ENCODE data around the gene KRT2.
"Not testable (repeated sequence)": the region's sequence is repeated elsewhere in the genome, so short reads cannot be mapped to it uniquely, and the experiment has no call there.

The KRT2 gene

DNA sequence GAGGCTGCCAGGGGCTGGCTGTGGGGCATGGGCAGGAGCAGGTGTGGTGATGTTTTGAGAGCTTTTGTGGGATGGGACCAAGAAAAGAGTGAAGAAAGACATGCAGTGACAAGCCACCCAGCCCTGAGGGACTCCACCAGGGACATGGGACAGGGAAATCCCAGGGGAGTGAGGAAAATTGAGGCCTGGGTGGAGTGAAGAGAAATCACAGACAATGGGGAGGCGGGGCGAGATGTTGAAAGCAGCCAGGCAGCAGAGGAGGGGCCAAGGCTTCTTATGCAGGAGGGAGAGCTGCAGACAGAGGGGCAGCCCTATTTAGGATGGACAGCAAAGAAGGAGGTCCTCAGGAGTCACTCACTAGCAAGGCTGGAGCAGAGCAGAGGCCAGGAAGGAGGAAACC lies 32.4 kb upstream of the KRT2 start:
- DNase-seq, result no peak

DNA sequence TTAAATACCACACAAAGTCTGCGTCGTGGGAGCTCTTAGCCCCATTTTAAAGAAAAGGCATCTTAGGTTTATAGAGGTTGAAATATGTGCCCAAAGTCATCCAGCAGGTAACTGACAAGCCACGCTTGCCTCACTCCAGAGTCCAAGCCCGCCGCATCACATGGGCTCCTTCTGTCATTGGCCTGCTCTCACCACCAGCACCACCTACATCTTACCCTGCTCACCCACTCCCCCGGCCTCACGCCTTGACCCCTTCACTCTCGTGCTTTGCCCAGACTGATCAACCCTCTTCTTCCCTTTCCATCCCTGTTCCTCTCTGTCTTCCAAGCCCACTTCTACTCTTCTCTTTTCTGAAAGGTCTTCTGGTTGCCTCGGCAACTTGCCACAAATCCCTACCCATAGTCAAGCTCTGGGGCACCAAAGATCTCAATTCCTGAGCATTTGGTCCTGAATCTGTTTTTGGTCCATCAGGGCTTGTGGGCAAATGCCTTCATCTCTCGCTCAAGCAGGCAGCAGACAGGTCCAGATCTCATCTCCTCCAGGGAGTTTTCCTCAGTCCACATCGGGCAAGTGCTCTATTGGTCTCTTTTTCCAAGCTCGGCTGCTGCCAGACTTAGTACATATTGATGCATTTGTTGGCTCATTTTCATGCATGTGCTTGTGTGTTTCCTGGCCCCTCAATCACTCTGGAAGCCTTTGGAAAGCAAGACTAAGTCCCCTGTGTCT lies 31.7 kb upstream of the KRT2 start:
- DNase-seq, result no peak

DNA sequence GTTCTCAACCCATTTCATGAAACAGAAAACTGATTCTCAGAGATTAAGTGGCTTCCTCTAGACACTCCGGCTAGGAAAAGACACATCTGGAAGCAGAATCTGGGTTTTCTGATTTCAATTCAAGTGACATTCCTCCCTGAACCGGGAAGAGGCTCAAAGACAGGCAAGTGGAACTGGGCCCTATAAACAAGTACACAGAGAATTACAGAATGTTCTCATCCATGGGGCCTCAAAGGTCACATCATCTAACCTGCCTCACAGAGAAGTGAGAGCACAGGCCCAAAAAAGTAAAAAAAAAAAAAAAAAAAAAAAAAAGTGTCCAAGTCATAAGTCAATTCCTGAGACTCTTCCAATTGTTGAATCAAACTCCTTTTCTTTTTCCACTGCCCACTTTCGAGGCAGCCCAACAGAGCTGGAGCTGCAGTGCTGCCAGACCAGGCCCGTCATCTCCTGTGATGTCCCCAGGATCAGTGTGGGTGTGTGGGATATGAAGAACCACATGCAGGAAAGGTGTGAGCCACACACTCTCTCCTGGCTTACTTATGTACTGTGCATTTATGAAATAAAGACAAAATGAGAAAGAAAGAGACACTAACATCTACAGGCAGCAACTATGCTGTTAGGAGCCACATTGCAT lies 31.0 kb upstream of the KRT2 start:
- no peak for DNase-seq

DNA sequence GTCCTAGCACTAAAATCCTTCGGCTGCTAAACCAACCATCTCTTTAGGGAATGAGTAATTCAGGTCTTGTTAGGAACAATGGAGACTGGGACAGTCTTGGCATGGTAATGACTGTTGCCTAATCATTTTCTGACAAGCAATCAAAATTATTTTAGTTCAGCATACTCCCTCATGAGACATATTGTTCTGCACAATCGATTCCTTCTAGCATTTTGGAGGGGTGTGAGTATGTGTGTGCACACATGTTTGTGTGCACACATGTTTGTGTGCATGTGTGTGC lies 30.3 kb upstream of the KRT2 start:
- DNase-seq, result no peak

DNA sequence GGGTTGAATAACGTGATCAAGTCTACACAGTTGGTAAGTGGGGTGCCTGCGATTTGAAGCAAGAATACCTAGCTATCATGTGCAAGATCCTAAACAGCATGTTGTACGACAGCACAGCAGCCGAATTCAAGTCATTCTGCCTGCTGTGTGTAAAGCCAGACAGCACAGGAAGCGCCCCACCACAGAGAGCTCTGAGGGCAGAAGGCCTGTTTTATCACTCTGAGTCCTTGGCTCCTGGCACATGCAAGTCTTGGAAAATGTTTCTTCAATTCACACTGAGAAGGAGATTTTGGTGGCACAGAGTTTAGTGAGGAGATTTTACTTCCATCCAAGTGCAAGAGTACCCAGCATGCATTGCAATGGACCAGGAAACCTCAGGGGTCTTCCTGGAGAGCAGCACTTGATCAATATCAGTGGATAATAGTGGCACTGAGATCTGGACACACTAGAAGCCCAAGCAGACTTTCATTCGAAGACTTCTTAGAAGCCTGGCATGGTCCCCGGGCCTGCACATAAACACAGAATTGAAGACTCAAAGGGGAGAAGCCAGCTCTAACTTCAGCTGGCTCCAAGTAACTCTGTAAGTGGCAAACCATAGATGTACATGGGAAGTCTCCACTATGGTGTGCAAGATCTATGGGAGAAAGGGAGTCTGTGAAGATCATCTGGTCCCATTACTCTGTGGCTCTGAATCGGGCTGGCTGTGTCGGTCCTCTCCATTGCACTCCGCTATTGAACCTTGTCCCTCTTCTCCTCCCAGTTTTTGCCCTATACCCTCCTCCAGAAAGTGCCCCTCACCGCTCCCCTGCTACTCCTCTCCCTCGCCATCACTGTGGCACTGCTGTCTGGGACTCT lies 29.7 kb upstream of the KRT2 start:
- peak; percentile 28 for DNase-seq

DNA sequence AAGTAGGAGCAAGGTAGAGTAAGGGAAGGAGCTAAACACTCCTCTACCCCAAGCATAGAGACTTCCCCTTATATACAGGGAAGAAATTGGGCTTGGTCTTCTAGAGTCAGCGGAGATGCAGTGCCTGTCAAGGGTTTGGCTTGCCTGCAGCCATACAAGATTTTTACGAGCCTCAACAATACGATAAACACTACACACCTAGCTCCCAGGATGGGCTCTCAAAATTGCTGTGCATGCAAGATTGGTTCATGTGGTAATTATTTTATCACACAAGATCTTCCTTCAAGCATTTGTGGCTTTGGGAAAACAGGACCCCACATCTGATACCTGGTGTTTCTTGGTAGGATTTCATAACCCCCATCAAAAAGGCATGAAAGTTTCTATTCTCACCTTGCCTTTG lies 28.4 kb upstream of the KRT2 start, which contains the start of gene KRT1:
Gene KRT1, minus strand, starts transcription at position 45 of the 400 bp plus-strand sequence. CDS start 59 bp downstream, outside the sequence.
- DNase-seq, result no peak

DNA sequence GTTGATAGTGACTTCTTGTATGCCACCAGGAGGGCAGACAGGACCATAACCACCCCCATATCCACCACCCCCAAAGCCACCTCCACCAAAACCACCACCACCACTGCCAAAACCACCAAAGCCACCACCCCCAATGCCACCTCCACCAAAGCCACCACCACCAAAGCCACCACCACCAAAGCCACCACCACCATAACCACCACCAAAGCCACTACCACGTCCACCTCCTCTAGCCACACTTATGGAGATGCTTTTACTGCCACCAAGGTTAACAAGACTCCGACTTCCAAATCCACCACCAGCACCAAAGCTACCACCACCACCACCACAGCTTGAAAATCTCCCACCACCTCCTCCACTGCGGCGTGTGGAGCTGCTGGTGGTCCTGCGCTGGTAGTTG lies 27.9 kb upstream of the KRT2 start:
- no peak for DNase-seq

DNA sequence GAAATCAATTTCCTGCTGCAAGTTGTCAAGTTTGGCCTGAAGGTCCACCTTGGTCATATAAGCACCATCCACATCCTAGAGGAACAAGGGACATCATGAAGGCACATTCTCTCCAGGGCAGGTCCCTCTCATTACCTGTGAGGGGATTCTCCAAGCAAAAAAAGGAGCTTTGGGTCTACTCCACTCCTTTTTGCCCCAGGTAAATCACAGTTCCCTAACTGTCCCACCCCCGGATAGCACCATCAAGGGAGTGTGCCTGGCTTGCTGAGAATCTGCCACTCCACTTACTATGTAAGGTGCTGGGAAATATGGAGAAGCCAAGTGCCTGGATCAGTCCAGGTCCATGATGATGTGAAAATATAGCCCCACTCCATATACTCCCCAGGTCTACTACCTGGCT lies 25.7 kb upstream of the KRT2 start:
- no peak for DNase-seq

DNA sequence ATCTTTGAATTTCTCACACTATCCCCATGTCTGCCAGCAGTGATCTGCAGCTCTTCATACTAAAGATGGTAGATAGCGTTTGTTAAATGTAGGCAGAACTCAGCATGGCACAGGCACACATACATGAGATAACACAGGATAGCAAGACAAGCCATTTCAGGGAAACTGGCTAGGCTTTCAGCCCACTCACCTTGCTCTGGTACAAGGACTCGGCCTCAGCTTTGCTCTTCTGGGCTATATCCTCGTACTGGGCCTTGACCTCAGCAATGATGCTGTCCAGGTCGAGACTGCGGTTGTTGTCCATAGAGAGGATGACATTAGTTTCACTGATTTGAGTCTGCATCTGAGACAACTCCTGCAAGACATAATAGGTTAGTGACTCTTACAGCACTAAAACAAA lies 25.1 kb upstream of the KRT2 start:
- DNase-seq, result no peak

DNA sequence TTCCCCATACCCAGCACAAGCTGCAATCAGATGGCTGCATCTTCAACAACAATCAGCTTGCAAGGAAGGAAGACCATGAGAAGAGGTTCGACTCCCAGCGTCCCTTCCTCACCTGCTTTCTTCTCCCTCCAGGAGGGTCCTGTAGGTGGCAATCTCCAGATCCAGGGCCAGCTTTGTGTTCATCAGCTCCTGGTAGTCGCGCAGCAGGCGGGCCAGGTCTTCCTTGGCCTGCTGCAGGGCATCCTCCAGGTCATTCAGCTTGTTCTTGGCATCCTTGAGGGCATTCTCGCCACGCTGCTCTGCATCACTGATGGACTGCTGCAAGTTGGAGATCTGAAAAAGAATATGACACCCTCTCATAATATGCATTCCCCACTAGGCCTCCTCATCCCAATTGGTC lies 24.2 kb upstream of the KRT2 start:
- DNase-seq, result no peak

DNA sequence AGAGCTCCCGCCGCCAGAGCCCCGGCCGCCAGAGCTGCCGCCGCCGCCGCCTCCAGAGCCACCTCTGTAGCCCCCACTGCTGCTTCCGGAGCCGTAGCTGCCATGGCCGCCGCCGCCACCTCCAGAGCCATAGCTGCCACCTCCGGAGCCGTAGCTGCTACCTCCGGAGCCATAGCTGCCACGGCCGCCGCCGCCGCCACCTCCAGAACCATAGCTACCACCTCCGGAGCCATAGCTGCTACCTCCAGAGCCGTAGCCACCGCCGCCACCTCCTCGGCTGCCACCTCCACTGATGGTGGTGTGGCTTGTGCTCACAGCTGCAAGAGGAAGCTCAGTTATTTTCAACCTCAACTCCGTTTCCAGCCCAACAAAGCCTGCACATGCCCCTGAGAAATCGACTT lies 23.3 kb upstream of the KRT2 start:
- no peak for DNase-seq

DNA sequence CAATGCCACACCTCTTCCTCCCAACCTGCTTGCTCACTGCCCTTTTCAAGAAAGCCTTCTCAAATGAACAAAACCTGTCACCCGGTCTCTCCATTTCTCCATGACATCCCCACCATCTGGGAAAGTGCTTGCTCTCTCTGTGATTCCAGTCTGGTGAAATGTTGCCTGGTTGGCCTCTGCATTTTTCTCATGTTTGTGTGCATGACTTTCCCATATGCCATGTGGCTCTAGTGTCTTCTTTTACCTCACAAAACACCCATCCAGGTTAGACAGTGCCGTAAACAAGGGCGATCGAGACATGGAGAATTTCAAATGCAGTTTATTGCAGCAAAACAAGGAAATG lies 22.4 kb upstream of the KRT2 start:
- DNase-seq, result no peak

DNA sequence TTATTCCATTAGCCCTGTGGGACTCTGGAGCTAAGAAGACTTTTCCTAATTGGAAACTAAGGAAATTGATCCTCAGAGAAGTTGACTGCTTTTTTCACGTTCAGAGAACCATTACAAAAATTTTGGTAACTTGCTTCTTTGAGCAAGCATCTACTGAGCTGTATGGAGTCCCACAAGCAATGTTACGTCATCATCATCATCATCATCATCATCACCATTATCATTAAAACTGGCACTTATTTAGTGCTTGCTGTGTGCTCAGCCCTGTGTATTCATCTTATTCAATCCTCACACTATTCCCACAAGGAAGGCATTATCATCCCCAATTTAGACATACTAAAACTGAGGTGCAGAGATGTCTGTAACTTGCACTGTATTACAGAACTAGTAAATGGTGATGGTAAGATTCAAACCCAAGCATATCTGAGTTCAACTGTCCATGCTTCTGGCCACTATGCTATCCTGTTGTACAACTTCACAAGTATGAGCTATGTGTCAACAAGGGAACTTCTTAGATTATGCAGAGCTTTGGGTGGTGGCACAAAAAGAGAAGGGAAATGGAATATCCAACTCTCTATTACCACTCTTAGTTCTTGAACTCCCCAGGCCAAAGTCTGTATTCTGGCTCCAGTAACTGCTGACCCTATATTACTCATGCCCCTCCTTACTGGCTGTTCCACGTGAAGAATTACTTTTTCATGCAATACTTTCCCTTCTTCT lies 21.9 kb upstream of the KRT2 start:
- DNase-seq, result no peak

DNA sequence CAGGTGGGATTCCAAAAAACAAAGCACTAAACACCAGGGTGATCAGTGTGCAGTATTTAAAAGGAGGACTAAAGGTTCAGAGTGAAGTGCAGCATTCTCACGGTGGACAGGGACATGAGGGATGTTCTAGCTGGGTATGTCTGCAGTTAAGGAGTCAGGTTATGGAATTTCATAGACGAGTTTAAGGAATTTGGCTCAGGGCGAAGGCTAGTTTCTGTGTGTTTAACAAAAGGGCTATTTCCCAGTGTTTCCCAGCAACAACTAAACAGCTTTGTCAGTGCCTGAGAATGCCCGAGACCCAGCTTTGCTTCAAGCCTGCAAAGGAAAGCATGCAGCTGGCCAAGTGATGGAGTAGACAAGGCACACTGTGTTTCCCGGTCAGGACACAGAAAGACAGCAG lies 21.2 kb upstream of the KRT2 start:
- DNase-seq, result no peak

DNA sequence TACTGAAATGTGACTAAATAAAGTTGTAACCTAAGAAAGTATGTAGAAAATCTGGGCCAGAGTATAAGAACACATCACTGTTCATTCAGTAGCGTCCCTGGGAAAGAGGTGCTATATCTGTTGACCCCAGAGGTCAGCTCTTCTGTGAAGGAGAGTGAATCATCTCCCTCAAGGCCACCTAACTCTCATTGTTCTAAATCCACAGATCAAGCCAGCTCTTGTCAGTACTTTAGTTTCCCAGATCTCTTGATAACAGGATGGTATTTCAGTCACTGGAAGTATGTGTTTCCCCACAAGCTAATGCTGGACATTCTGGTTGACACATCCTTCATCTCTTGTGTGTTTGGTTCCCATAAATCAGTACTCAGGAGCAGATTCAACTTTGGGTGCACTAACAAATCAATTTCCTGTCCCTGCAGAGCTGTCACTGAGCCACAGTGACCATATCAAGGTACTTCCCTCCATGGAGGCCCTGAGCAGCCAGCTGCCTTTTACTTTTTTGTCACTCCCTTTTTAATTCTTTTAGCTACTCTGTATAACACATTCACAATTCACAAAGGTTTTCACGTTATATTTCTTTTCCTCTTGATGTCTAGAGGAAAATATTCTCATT lies 20.4 kb upstream of the KRT2 start:
- no peak for DNase-seq

DNA sequence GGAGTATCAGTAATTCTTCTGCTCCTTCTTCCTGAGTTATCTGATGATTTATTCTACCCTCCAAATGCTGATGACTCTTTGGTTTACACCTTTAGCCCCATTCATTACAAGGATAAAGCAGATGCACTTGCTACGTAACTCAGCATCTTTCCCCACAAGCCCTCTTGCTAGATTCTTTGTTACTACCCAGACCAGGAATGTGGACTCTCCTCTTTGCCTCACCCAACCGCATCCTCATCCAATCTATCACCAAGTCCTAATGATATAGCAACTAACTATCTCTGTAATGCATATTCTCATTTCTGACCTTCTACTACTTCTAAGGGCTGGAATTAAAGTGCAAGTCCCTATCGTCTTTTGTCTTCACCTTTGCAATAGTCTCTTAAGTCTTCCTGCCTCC lies 18.9 kb upstream of the KRT2 start:
- no peak for DNase-seq

DNA sequence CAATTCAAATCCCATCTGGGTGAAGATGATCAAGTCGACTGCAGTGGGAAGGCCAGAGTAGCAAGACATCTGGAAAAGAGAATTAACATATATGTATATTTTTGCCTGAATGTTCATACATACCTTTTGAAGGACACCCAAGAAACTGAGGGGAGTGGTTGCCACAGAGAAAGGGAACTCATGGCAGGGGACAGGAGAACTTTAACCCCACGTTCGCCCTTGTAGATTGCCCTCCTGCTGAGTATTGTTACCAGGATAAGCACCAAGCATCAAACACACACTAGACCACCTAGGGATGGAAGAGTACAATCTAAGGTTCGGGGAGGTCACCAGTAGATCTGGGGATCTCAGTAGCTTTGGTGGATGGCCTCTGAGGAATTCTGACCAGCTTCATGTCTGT lies 18.5 kb upstream of the KRT2 start:
- DNase-seq, result no peak

DNA sequence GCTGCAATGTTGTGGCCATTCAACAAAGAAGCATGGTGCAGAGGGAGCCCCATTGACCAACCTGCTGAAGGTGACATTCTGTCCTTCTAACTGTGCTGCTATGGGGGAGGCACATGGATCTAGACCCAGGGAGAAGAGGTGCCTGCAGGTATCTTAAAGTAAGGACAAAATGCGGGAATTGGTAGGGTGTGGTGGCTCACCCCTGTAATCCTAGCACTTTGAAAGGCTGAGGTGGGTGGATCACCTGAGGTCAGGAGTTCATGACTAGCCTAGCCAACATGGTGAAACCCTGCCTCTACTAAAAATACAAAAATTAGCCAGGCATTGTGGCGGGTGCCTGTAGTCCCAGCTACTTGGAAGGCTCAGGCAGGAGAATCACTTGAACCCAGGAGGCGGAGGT lies 17.9 kb upstream of the KRT2 start:
- not testable (repeated sequence) for DNase-seq

DNA sequence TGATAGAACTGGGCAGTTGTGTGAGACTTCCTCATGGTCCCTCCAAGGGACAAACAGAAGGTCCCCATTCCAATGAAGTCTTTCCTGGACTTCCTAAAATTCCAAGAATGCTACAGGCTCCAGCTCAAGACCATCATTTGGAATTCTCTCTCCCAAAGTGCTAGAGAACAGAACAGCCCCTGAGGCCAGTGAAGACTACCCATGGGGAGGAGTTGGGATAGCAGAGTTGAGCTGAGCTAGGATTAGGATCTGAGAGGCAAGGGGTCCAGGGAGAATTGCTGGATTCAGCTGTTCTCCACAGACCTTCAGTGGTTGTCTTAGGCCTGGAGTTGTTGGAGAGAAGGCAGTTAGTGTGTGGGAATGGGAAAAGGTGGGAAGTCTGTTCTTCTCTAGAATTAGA lies 17.4 kb upstream of the KRT2 start:
- no peak for DNase-seq

DNA sequence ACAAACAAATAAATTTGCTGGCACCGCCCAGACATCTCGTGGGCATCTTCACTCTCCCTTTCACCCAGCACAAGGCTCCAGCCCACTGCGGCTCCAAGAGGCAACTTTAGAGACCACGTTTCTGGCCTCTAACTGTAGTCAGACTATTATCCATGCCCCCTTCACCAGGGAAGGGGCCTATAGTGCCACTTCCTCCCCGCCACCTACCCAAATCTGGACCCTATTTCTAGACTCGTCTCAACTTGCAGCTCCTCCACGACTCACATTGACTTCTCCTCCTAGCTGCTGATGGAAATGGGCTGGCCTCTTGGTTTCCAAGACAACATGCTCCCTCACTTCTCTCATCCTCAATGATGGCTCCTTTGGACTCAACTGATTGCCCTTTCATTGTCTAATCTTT lies 15.9 kb upstream of the KRT2 start:
- DNase-seq, result no peak

DNA sequence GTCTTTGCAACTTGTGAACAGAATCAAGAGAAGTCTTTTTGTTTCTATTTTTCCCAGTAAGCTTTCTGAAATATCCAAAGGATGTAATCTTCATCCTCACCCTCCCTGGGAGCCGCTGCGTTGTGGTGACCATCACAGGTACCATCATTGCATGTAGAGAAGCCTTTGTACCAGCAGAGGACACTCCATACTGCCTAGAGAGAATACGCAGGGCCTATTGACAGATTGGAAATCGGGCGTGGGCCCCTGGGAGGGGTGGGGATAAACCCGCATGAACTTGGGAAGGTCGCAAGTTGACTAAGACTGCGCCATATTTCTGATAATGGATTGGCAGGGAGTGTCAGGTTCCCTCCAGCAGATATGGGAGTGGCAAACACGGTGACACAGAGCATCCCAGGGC lies 15.5 kb upstream of the KRT2 start:
- DNase-seq, result peak; percentile 40

DNA sequence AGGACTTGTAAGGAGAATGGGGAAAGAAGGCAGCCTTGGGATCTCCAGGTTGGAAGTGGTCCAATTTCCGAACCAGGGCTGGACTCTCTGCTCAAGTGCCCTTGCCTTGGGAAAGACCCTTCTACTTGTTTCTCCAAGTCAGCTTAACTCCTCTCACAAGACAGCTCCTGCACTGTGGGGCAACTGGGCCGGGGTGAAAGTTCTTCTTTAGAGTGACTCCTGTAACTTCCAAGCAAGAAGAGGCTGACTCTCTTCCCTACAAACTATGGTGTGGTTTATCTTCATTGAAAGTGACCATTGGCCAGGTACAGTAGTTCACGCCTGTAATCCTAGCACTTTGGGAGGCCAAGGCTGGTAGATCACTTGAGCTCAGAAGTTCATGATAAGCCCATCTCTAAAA lies 14.5 kb upstream of the KRT2 start:
- DNase-seq, result no peak

DNA sequence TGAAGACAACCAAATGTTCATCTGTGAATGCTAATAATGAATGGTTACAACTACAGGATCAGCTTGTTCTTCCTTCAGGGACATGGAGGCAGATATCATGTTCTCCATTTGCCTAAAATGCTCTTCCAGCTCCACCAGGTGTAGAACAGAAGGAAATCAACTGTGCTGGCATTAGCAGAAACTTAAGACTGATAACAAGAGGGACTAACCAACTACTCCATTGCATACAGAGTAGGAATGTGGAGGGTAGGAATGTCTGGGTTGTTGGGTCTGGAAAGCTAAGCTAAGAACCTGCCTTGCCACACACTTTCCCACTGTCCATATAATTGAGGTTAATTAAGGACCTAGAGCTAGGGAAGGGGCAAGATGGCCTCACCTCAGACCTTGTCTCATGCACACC lies 11.4 kb upstream of the KRT2 start:
- DNase-seq, result no peak

DNA sequence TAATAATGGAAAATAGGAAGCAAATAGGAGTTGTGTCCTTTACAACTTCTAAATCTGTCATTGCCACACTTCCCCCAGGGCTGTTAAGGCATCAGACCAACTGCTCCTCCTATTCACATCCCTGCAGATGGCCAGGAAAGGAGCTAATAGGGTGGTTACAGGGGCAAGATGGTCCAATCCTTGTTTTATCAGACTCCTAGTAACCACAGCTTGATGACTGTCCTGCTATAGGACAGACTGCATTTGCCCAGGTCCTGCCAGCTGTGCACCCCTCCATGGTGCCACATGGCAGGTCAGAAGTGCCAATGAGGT lies 10.9 kb upstream of the KRT2 start:
- peak; percentile 71 for DNase-seq
